Measurements from ENCODE around the gene KLF17.

KLF17 gene

GRCh38 chr1:44151808-44152207 is 33.2 kb downstream of the KLF17 start:
- no peak overlapping the region for H3K27ac ChIP-seq (ENCODE audit: low read length)
- H3K9me3 ChIP-seq (ENCODE audit: control insufficient read depth, insufficient read depth, low read length) = no peaks in the 10 kb centered on the region
- H3K36me3 ChIP-seq (ENCODE audit: control insufficient read depth, insufficient read depth, low read length) = no peaks in the 10 kb centered on the region
- H3K4me1 ChIP-seq (ENCODE audit: control insufficient read depth, insufficient read depth, low read length) = no peaks in the 10 kb centered on the region
- no peaks in the 10 kb centered on the region for H3K27me3 ChIP-seq (ENCODE audit: control insufficient read depth, insufficient read depth, low read length)
- H3K4me3 ChIP-seq (ENCODE audit: low read length) = no peak overlapping the region
- no CpG with 5 or more reads among the region's 1 CpG for WGBS (ENCODE audit: insufficient coverage, insufficient read length)
- DNase-seq (ENCODE audit: low read depth, low spot score) = no peak

GRCh38 chr1:44152692-44153091 is 34.1 kb downstream of the KLF17 start:
- DNase-seq (ENCODE audit: low read depth, low spot score) = no peak
- no peaks in the 10 kb centered on the region for H3K36me3 ChIP-seq (ENCODE audit: control insufficient read depth, insufficient read depth, low read length)
- no peak overlapping the region for H3K27ac ChIP-seq (ENCODE audit: low read length)
- no peak overlapping the region for H3K4me3 ChIP-seq (ENCODE audit: low read length)
- H3K27me3 ChIP-seq (ENCODE audit: control insufficient read depth, insufficient read depth, low read length) = no peaks in the 10 kb centered on the region
- no peaks in the 10 kb centered on the region for H3K9me3 ChIP-seq (ENCODE audit: control insufficient read depth, insufficient read depth, low read length)
- no CpG with 5 or more reads among the region's 1 CpG for WGBS (ENCODE audit: insufficient coverage, insufficient read length)
- no peaks in the 10 kb centered on the region for H3K4me1 ChIP-seq (ENCODE audit: control insufficient read depth, insufficient read depth, low read length)

DNA sequence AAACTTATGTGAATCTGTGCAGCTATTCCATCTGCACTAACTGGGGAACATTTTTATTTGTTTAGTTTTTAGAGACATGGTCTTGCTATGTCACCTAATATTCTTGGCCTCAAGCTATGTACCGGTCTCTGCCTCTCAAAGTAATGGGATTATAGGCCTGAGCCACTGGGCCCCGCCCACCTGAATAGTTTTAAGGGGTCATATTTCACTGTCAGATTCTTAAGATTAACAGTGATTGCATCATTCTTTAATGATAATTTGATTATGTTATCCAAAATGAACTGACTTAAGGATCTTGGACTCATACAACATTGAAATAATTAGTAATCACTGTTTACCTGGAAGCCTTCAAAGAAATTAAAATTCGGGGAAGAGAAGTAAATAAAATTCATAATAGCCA is 35.4 kb downstream of the KLF17 start:
- Histone ChIP-seq H3K36me3 (ENCODE audit: control insufficient read depth, insufficient read depth, low read length) (no peaks in the 10 kb centered on the region), H3K27me3 (ENCODE audit: control insufficient read depth, insufficient read depth, low read length) (no peaks in the 10 kb centered on the region), H3K27ac (ENCODE audit: low read length) (no peak overlapping the region), H3K4me1 (ENCODE audit: control insufficient read depth, insufficient read depth, low read length) (no peaks in the 10 kb centered on the region), H3K9me3 (ENCODE audit: control insufficient read depth, insufficient read depth, low read length) (no peaks in the 10 kb centered on the region), H3K4me3 (ENCODE audit: low read length) (no peak overlapping the region)
- no peak for DNase-seq (ENCODE audit: low read depth, low spot score)
- WGBS (ENCODE audit: insufficient coverage, insufficient read length) = no CpG with 5 or more reads among the region's 3 CpGs

DNA sequence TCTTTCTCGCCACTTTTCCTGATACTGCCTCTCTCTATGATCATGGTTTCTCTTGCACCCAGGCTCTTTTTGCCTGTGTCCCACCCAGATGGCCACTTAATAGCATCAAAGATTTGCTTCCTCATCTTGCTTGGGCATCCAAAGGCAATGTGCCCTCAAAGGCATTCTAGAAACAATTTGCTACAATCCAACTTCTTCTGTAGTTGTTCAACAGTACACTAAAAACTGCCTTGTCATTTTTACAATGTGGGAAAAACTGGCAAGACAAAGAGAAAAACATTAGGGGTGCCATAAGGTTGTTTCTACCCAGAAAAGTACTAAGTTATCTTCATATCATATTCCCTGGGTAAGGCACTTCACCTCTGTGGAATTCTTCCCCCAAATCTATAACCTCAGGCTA is 39.3 kb downstream of the KLF17 start:
- Histone ChIP-seq H3K9me3 (ENCODE audit: control insufficient read depth, insufficient read depth, low read length) (no peaks in the 10 kb centered on the region), H3K27ac (ENCODE audit: low read length) (no peak overlapping the region), H3K4me1 (ENCODE audit: control insufficient read depth, insufficient read depth, low read length) (no peaks in the 10 kb centered on the region), H3K27me3 (ENCODE audit: control insufficient read depth, insufficient read depth, low read length) (no peaks in the 10 kb centered on the region), H3K36me3 (ENCODE audit: control insufficient read depth, insufficient read depth, low read length) (no peaks in the 10 kb centered on the region), H3K4me3 (ENCODE audit: low read length) (no peak overlapping the region)
- DNase-seq (ENCODE audit: low read depth, low spot score) = no peak
- no CpG with 5 or more reads among the region's 1 CpG for WGBS (ENCODE audit: insufficient coverage, insufficient read length)

GRCh38 chr1:44158871-44159270 is 40.2 kb downstream of the KLF17 start:
- no peaks in the 10 kb centered on the region for H3K27me3 ChIP-seq (ENCODE audit: control insufficient read depth, insufficient read depth, low read length)
- no peak overlapping the region for H3K27ac ChIP-seq (ENCODE audit: low read length)
- no peak overlapping the region for H3K4me3 ChIP-seq (ENCODE audit: low read length)
- no peaks in the 10 kb centered on the region for H3K4me1 ChIP-seq (ENCODE audit: control insufficient read depth, insufficient read depth, low read length)
- no peaks in the 10 kb centered on the region for H3K36me3 ChIP-seq (ENCODE audit: control insufficient read depth, insufficient read depth, low read length)
- H3K9me3 ChIP-seq (ENCODE audit: control insufficient read depth, insufficient read depth, low read length) = no peaks in the 10 kb centered on the region
- no peak for DNase-seq (ENCODE audit: low read depth, low spot score)

- DNase-seq (ENCODE audit: low read depth, low spot score) = no peak
- Histone ChIP-seq H3K27me3 (ENCODE audit: control insufficient read depth, insufficient read depth, low read length) (no peaks in the 10 kb centered on the region), H3K4me1 (ENCODE audit: control insufficient read depth, insufficient read depth, low read length) (no peaks in the 10 kb centered on the region), H3K27ac (ENCODE audit: low read length) (no peak overlapping the region), H3K9me3 (ENCODE audit: control insufficient read depth, insufficient read depth, low read length) (no peaks in the 10 kb centered on the region), H3K4me3 (ENCODE audit: low read length) (no peak overlapping the region), H3K36me3 (ENCODE audit: control insufficient read depth, insufficient read depth, low read length) (no peaks in the 10 kb centered on the region)
Observed at GRCh38 chr1:44161546-44161945, 42.9 kb downstream of the KLF17 start.

- Histone ChIP-seq H3K27me3 (ENCODE audit: control insufficient read depth, insufficient read depth, low read length) (no peaks in the 10 kb centered on the region), H3K27ac (ENCODE audit: low read length) (no peak overlapping the region), H3K9me3 (ENCODE audit: control insufficient read depth, insufficient read depth, low read length) (no peaks in the 10 kb centered on the region), H3K4me3 (ENCODE audit: low read length) (no peak overlapping the region), H3K36me3 (ENCODE audit: control insufficient read depth, insufficient read depth, low read length) (no peaks in the 10 kb centered on the region), H3K4me1 (ENCODE audit: control insufficient read depth, insufficient read depth, low read length) (no peaks in the 10 kb centered on the region)
- WGBS (ENCODE audit: insufficient coverage, insufficient read length) = no CpG with 5 or more reads among the region's 5 CpGs
- no peak for DNase-seq (ENCODE audit: low read depth, low spot score)
Observed at GRCh38 chr1:44168520-44169098, 50.0 kb downstream of the KLF17 start.

DNA sequence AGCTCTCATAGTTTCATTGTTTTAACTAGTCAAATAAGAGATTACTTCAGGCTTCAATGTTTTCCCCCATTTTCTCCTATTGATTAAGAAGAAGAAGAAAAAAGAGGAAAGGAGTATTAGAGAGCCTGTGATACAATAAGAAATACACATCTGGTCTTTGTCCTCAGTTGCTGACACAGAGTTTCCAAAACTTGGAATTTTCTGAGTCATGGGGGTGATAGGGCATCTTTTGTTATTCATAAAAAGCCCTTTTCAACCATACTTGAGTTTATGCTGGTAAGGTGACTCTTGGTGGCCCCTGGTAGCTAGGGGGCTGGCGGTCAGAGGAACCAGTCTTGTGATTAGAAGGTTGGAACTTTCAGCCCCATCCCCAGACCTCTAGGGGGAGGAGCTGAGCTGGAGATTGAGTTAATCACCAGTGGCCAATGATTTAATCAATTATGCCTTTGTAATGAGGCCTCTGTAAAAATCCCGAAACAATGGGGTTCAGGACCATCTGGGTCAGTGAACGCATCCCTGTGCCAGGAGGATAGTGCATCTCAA is 51.7 kb downstream of the KLF17 start:
- H3K4me1 ChIP-seq (ENCODE audit: control insufficient read depth, insufficient read depth, low read length) = no peaks in the 10 kb centered on the region
- DNase-seq (ENCODE audit: low read depth, low spot score) = no peak
- no peak overlapping the region for H3K4me3 ChIP-seq (ENCODE audit: low read length)
- H3K27ac ChIP-seq (ENCODE audit: low read length) = no peak overlapping the region
- H3K27me3 ChIP-seq (ENCODE audit: control insufficient read depth, insufficient read depth, low read length) = no peaks in the 10 kb centered on the region
- no peaks in the 10 kb centered on the region; the same call in 1 of the 2 replicates for H3K9me3 ChIP-seq (ENCODE audit: control insufficient read depth, insufficient read depth, low read length)
- H3K36me3 ChIP-seq (ENCODE audit: control insufficient read depth, insufficient read depth, low read length) = no peaks in the 10 kb centered on the region
- WGBS (ENCODE audit: insufficient coverage, insufficient read length) = no CpG with 5 or more reads among the region's 3 CpGs

DNA sequence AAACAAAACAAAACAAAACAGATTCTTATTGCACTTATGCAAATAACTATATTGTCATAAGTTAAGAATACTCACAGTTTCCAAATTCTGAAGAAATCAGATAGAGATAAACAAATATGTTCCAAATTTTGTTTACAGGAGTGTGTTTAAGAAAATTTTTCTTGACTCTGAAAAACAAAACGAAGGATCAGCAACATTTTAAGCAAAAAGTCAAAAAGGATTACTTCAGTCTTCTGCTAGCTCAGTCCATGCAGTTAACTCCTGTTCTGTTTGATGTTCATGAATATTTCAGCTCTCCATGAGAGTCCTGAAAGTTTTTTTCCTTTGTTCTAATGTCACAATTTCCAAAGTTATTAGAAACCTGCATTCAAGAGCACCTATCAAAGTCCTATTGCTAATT is 56.0 kb downstream of the KLF17 start:
- DNase-seq (ENCODE audit: low read depth, low spot score) = no peak
- Histone ChIP-seq H3K4me3 (ENCODE audit: low read length) (no peak overlapping the region), H3K27me3 (ENCODE audit: control insufficient read depth, insufficient read depth, low read length) (no peaks in the 10 kb centered on the region), H3K4me1 (ENCODE audit: control insufficient read depth, insufficient read depth, low read length) (no peaks in the 10 kb centered on the region), H3K36me3 (ENCODE audit: control insufficient read depth, insufficient read depth, low read length) (no peaks in the 10 kb centered on the region), H3K9me3 (ENCODE audit: control insufficient read depth, insufficient read depth, low read length) (no peaks in the 10 kb centered on the region; the same call in 1 of the 2 replicates), H3K27ac (ENCODE audit: low read length) (no peak overlapping the region)
- WGBS (ENCODE audit: insufficient coverage, insufficient read length) = no CpG with 5 or more reads among the region's 1 CpG

All from iPS DF 6.9 (cell line).